K562 (cell line): Measurements from ENCODE around the gene SH3BP5. TPM values are rescaled to one million over a fixed set of nuclear protein-coding genes. Genes with fewer than 3 reads are reported as not detected.

Experiments
- ATAC-seq: fragments of 200-7000 bp; cut with Tn5 transposase; 3 replicates; pipeline ENCODE4 v1.9.1; 2020; ENCODE audit warnings: moderate library complexity
- BruUV-seq: library from RNA; stranded (reverse); fragments of 400-500 nt; replicated peaks from 2 replicates; lab custom pipeline; 2021; lab: Mats Ljungman, UMichigan
- CTCF ChIA-PET: fragments of 300-600 bp; formaldehyde crosslinking; extraction: SDS; loops from one replicate; lab custom pipeline; 2021; ENCODE audit warnings: low intra/inter-chr PET ratio; lab: Yijun Ruan, JAX
- POLR2A ChIA-PET: fragments of 300-600, 350-650 bp; sonication (Branson Sonifier 250); formaldehyde crosslinking; extraction: SDS; loops from one replicate; lab custom pipeline; 2021; ENCODE audit warnings: antibody characterized with exemption, inconsistent platforms; lab: Yijun Ruan, JAX
- DNase-seq, 4 experiments: peaks; one replicate each; pipeline versions ENCODE4 v3.0.0 to v3.0.0-alpha.2; 2011 to 2018; ENCODE audit warnings: low spot score in 3 of 4, mixed read lengths in 3 of 4; ENCODE audit errors: extremely low read depth in 1 of 4
- FAIRE-seq: peaks from 2 replicates; lab custom pipeline; 2011; peaks lifted over from hg19 to GRCh38; lab: Jason Lieb, UNC
- H2AFZ ChIP-seq: 2 replicates; pipeline ENCODE4 v1.6.0; 2011; ENCODE audit warnings: low read depth, low read length, control low read depth, inconsistent platforms
- H3K27ac ChIP-seq: fragments of 200-600 bp; 3 replicates; pipeline ENCODE4 v1.8.0; 2011; ENCODE audit warnings: low read depth, mild to moderate bottlenecking, control low read depth, inconsistent platforms, low read length, moderate library complexity, mixed read lengths; ENCODE audit errors: extremely low read depth
- H3K27me3 ChIP-seq, 2 experiments: fragments of 300-600 bp in 1 of 2; 2 replicates in 1 of 2; 3 replicates in 1 of 2; pipeline versions ENCODE4 v1.6.0 to v1.8.0; 2011; ENCODE audit warnings: inconsistent platforms in 2 of 2, low read length in 2 of 2, mild to moderate bottlenecking in 1 of 2, mixed read lengths in 1 of 2, moderate library complexity in 1 of 2; ENCODE audit not compliant: control insufficient read depth in 2 of 2, insufficient read depth in 2 of 2
- H3K36me3 ChIP-seq: fragments of 300-600 bp; 3 replicates; pipeline ENCODE4 v1.8.0; 2011; ENCODE audit warnings: mild to moderate bottlenecking, low read length, inconsistent platforms; ENCODE audit not compliant: control insufficient read depth, insufficient read depth
- H3K4me1 ChIP-seq, 2 experiments: fragments of 200-600 bp in 1 of 2; replicated peaks in 1 of 2; 2 replicates in 1 of 2; 3 replicates in 1 of 2; pipeline versions ENCODE4 v1.5.1 to v1.8.0; 2011; ENCODE audit warnings: inconsistent platforms in 2 of 2, low read length in 2 of 2, mild to moderate bottlenecking in 1 of 2, mixed read lengths in 1 of 2, moderate library complexity in 1 of 2; ENCODE audit not compliant: control insufficient read depth in 2 of 2, insufficient read depth in 2 of 2
- H3K4me2 ChIP-seq: 2 replicates; pipeline ENCODE4 v1.6.1; 2011; ENCODE audit warnings: low read length, control low read depth, inconsistent platforms, mixed read lengths; ENCODE audit not compliant: insufficient read depth
- H3K4me3 ChIP-seq: fragments of 200-600 bp; sonication (generic), shearing (Covaris generic); 2 replicates; pipeline ENCODE4 v1.5.1; 2016; ENCODE audit warnings: control low read depth, inconsistent platforms
- H3K79me2 ChIP-seq: fragments of 200-600 bp; 3 replicates; pipeline ENCODE4 v1.8.0; 2011; ENCODE audit warnings: low read length, inconsistent platforms; ENCODE audit not compliant: control insufficient read depth, insufficient read depth
- H3K9ac ChIP-seq, 2 experiments: 2 replicates each; pipeline versions ENCODE4 v1.6.0 to v1.6.1; 2011; ENCODE audit warnings: low read depth in 2 of 2, low read length in 2 of 2, control low read depth in 1 of 2, inconsistent platforms in 1 of 2, mild to moderate bottlenecking in 1 of 2, mixed read lengths in 1 of 2; ENCODE audit not compliant: insufficient read depth in 1 of 2
- H3K9me1 ChIP-seq: one replicate; pipeline ENCODE4 v1.6.0; 2011; ENCODE audit warnings: inconsistent platforms, mild to moderate bottlenecking, low read length, moderate library complexity; ENCODE audit not compliant: control insufficient read depth, insufficient read depth
- H3K9me3 ChIP-seq: replicated peaks from 2 replicates; pipeline ENCODE4 v1.5.1; 2011; ENCODE audit warnings: low read depth, low read length, inconsistent platforms; ENCODE audit not compliant: control insufficient read depth, insufficient read depth
- H4K20me1 ChIP-seq: replicated peaks from 2 replicates; pipeline ENCODE4 v1.6.1; 2011; ENCODE audit warnings: low read length, inconsistent platforms, mixed read lengths; ENCODE audit not compliant: control insufficient read depth, insufficient read depth
- CBFA2T3 ChIP-seq: fragments of 450-650 bp; IDR thresholded peaks from 2 replicates; pipeline ENCODE4 v1.6.1; 2017
- DMBX1 ChIP-seq: fragments of 250-450 bp; sonication (Bioruptor Pico); IDR thresholded peaks from 2 replicates; pipeline ENCODE4 v1.8.0; 2022; ENCODE audit warnings: inconsistent platforms, mild to moderate bottlenecking, moderate library complexity, borderline replicate concordance
- EP300 ChIP-seq: IDR thresholded peaks from 2 replicates; pipeline ENCODE4 v1.6.1; 2012; ENCODE audit warnings: low read length, improper control_type of control experiment
- L3MBTL2 ChIP-seq: fragments of 450-650 bp; IDR thresholded peaks from 2 replicates; pipeline ENCODE4 v1.6.1; 2016; ENCODE audit warnings: mild to moderate bottlenecking, moderate library complexity
- MAFG ChIP-seq: fragments of 450-650 bp; conservative IDR thresholded peaks from 2 replicates; pipeline ENCODE4 v1.6.1; 2016; ENCODE audit warnings: missing genetic modification characterization, missing compliant biosample characterization
- OTX1 ChIP-seq: fragments of 450-650 bp; formaldehyde crosslinking; IDR thresholded peaks from 2 replicates; pipeline ENCODE4 v1.4.0; 2022; ENCODE audit warnings: mild to moderate bottlenecking
- SIN3B ChIP-seq: fragments of 450-650 bp; IDR thresholded peaks from 2 replicates; pipeline ENCODE4 v1.6.1; 2017; ENCODE audit warnings: low read depth, mild to moderate bottlenecking, moderate library complexity
- SREBF1 ChIP-seq: fragments of 150-350 bp; IDR thresholded peaks from 2 replicates; pipeline ENCODE4 v1.6.1; 2014; ENCODE audit warnings: antibody characterized with exemption, low read depth, low read length, borderline replicate concordance
- TCF7 ChIP-seq: sonication (generic); IDR thresholded peaks from 2 replicates; pipeline ENCODE4 v1.6.1; 2016; ENCODE audit warnings: antibody characterized with exemption, borderline replicate concordance
- ZBED1 ChIP-seq: IDR thresholded peaks from 2 replicates; pipeline ENCODE4 v1.6.1; 2014
- ZNF696 ChIP-seq: fragments of 250-450 bp; sonication (Bioruptor Pico); conservative IDR thresholded peaks from 2 replicates; pipeline ENCODE4 v1.4.0; 2020; ENCODE audit warnings: mild to moderate bottlenecking, moderate library complexity
- ZNF699 ChIP-seq: fragments of 250-450 bp; sonication (Bioruptor Pico); IDR thresholded peaks from 2 replicates; pipeline ENCODE4 v1.8.0; 2021; ENCODE audit warnings: mild to moderate bottlenecking, moderate library complexity; ENCODE audit not compliant: insufficient replicate concordance
- ZNF764 ChIP-seq: fragments of 250-450 bp; sonication (Bioruptor Pico); IDR thresholded peaks from 2 replicates; pipeline ENCODE4 v1.4.0; 2020; ENCODE audit warnings: low read depth, mild to moderate bottlenecking, moderate library complexity
- ZSCAN32 ChIP-seq: fragments of 450-650 bp; formaldehyde crosslinking; IDR thresholded peaks from 2 replicates; pipeline ENCODE4 v1.4.0; 2020; ENCODE audit warnings: mild to moderate bottlenecking, moderate library complexity
- WGBS: fragments of 100-300 bp; shearing (Covaris generic); methylation state at CpG from one replicate; pipeline ENCODE4 v1.1.6; 2016; ENCODE audit warnings: low coverage, mixed read lengths; ENCODE audit not compliant: insufficient coverage; ENCODE audit errors: missing lambda C conversion rate; 5-methylcytosine and 5-hydroxymethylcytosine counted together
- in situ Hi-C: fragments of 300-500 bp; cut with MboI; formaldehyde crosslinking; loops from 4 replicates; pipeline ENCODE4 v1.15.0; 2018; ENCODE audit warnings: inconsistent platforms, mixed read lengths
- intact Hi-C: fragments of 100-400 bp; cut with micrococcal nuclease; formaldehyde crosslinking; loops from 2 replicates; pipeline ENCODE4 v1.14.2; 2022
- polyA plus RNA-seq, 8 experiments: library from polyadenylated mRNA; depleted of rRNA in 4 of 8; stranded (reverse) in 5 of 8; unstranded in 3 of 8; fragments of >200 nt; fragmentation: Nextera tagmentation in 2 of 8; fragmentation: Illumina TruSeq in 1 of 8; extraction: Ambion mirVana in 2 of 8; extraction: Trizol in 1 of 8; gene quantifications; 2 replicates each; pipeline versions ENCODE4 v1.2.1 to v1.2.3, GENCODE V29; 2011 to 2014; ENCODE audit warnings: inconsistent platforms in 1 of 8, missing spikeins in 1 of 8
- total RNA-seq, 7 experiments: library from RNA; depleted of rRNA in 6 of 7; stranded (reverse); fragments of >200 nt in 6 of 7; fragmentation: Illumina TruSeq in 2 of 7; extraction: Trizol in 2 of 7; gene quantifications; 2 replicates each; pipeline versions ENCODE4 v1.2.1 to v1.2.3, GENCODE V29; 2011 to 2021; ENCODE audit warnings: low replicate concordance in 1 of 7
- TF ChIP-seq, protein P1 (sequence below), 2 experiments: fragments of 450-650 bp in 1 of 2; sonication (generic) in 1 of 2; formaldehyde crosslinking in 1 of 2; IDR thresholded peaks in 1 of 2; conservative IDR thresholded peaks in 1 of 2; 2 replicates each; pipeline versions ENCODE4 v1.6.1 to v1.8.1; 2016 to 2023; ENCODE audit warnings: mild to moderate bottlenecking in 2 of 2, moderate library complexity in 2 of 2, inconsistent platforms in 1 of 2, missing genetic modification reagents in 1 of 2
- TF ChIP-seq, protein P2 (sequence below): sonication (generic); formaldehyde crosslinking; IDR thresholded peaks from 2 replicates; pipeline ENCODE4 v1.8.0; 2022; ENCODE audit warnings: mild to moderate bottlenecking, missing genetic modification reagents
- TF ChIP-seq, protein P3 (sequence below): IDR thresholded peaks from 2 replicates; pipeline ENCODE4 v1.6.1; 2011; ENCODE audit not compliant: insufficient read length; ENCODE audit errors: extremely low read depth
- TF ChIP-seq, protein P4 (sequence below), 3 experiments: fragments of 200-800 bp in 1 of 3; sonication (Bioruptor generic) in 1 of 3; sonication (generic) in 1 of 3; formaldehyde crosslinking in 1 of 3; IDR thresholded peaks; 2 replicates each; pipeline versions ENCODE4 v1.6.1 to v1.8.0; 2016 to 2022; ENCODE audit warnings: mild to moderate bottlenecking in 2 of 3, missing compliant biosample characterization in 2 of 3, missing genetic modification characterization in 2 of 3, missing genetic modification reagents in 1 of 3

SH3BP5 gene
- total and polyA plus RNA-seq, 9 of the 15 experiments (the other 6 are each of a cell fraction or from before 2014, with no cell fraction given), result 2.9 to 29.0 (median 14.9) TPM

DNA sequence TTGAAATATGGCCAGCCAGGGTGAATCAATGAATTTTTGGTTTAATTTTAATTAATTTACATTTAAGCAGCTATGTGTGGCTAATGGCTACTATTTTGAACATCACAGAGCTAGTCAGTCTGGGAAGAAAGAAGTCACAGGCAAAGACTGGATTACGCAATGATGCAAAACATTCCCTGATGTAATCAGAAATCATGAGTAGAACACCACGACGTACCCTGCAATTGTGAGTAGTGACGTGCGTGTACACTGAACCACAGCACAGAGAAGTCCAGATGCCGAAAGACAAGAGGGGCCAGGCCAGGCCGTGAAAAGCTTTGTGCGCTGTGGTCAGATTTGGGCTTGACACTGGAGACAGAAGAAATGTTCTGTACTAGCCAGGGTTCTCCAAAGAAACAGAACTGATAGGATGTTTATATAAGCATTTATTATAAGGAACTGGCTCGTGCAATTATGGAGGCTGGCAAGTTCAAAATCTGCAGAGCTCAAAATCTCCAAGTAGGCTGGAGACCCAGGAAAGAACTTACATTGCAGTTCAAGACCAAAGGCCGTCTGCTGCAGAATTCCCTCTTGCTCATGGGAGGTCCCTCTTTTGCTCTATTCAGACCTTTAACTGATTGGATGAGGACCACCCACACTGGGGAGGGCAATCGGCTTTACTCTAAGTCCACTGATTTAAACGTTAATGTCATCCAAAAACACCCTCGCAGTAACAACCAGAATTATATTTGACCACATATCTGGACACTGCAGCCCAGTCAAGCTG is 44.6 kb downstream of the SH3BP5 start (continued):
- TF ChIP-seq, protein P1, sequence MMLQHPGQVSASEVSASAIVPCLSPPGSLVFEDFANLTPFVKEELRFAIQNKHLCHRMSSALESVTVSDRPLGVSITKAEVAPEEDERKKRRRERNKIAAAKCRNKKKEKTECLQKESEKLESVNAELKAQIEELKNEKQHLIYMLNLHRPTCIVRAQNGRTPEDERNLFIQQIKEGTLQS (IDR thresholded peaks at IDR 0.05), result peak; percentile 87
- TF ChIP-seq, protein P1 (CRISPR knock-in tag; conservative IDR thresholded peaks at IDR 0.05), result no peak
- TF ChIP-seq L3MBTL2 (peak; percentile 52), DMBX1 (0 out of 2 replicates have a peak, but pooled peaks have one; percentile 60), SREBF1 (no peak), EP300 (peak; percentile 29; the same call in 1 of the 2 replicates)

DNA sequence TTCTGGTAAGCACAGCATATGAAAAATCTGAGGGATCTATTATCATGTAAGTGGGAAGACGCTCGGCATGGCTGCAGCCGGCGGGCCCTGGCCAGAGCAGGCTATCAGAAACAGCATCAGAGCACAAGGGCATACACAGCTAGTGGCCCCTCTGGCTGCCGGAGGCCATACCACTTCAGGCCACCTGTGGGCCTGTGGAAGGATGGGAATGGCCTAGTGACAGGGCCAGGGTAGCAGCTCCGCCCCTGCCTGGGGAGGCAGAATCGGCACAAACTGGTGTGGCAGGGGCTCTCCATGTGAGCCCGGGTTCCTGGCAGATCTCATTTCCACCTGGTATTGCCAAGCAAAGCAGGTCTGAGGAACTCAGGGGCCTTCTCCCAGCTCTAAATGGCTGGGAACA is 46.4 kb downstream of the SH3BP5 start:
- FAIRE-seq (no peak), DNase-seq (no peak), ATAC-seq (peak; percentile 55; the same call in 2 of the 3 replicates)
- Histone ChIP-seq H3K4me2 (no peak overlapping the region), H3K4me3 (no peak overlapping the region), H3K4me1 (peaks cover 7 to 16% of the 10 kb centered on the region in 2 experiments; a peak in 4 of 5 replicates), H4K20me1 (no peaks in the 10 kb centered on the region), H3K79me2 (no peaks in the 10 kb centered on the region), H3K9me3 (no peaks in the 10 kb centered on the region), H3K36me3 (no peaks in the 10 kb centered on the region), H3K27ac (no peak overlapping the region), H3K9ac (peak overlapping the region in 1 of 2 experiments; percentile 23; a peak in 2 of 4 replicates), H2AFZ (no peak overlapping the region), H3K27me3 (no peaks in the 10 kb centered on the region), H3K9me1 (no peaks in the 10 kb centered on the region)
- intact Hi-C loops, result no loop called here
- 92% methylated on average over 8 of the region's 8 CpGs for WGBS
- POLR2A ChIA-PET, result interaction anchor here (2.2 kb wide), 1 partner anchor 12 kb away, joined by 6 read pairs; no protein-coding TSS in a partner anchor
- in situ Hi-C loops, result no loop called here
- CTCF ChIA-PET, result no interaction called here
- BruUV-seq, result no TSS peak
- TF ChIP-seq, protein P2, sequence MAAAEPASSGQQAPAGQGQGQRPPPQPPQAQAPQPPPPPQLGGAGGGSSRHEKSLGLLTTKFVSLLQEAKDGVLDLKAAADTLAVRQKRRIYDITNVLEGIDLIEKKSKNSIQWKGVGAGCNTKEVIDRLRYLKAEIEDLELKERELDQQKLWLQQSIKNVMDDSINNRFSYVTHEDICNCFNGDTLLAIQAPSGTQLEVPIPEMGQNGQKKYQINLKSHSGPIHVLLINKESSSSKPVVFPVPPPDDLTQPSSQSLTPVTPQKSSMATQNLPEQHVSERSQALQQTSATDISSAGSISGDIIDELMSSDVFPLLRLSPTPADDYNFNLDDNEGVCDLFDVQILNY (CRISPR knock-in tag), result no peak
- TF ChIP-seq SIN3B (no peak), ZSCAN32 (CRISPR knock-in tag) (no peak), CBFA2T3 (no peak), ZNF699 (CRISPR knock-in tag) (no peak), ZNF764 (CRISPR knock-in tag) (no peak), OTX1 (CRISPR knock-in tag) (no peak), MAFG (tag) (no peak), ZNF696 (CRISPR knock-in tag) (no peak), TCF7 (no peak), ZBED1 (no peak)
- TF ChIP-seq, protein P3, sequence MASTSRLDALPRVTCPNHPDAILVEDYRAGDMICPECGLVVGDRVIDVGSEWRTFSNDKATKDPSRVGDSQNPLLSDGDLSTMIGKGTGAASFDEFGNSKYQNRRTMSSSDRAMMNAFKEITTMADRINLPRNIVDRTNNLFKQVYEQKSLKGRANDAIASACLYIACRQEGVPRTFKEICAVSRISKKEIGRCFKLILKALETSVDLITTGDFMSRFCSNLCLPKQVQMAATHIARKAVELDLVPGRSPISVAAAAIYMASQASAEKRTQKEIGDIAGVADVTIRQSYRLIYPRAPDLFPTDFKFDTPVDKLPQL, result no peak
- TF ChIP-seq, protein P4, sequence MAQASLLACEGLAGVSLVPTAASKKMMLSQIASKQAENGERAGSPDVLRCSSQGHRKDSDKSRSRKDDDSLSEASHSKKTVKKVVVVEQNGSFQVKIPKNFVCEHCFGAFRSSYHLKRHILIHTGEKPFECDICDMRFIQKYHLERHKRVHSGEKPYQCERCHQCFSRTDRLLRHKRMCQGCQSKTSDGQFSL (CRISPR knock-in tag; IDR thresholded peaks at IDR 0.05), result no peak
- TF ChIP-seq, protein P4 (tag; IDR thresholded peaks at IDR 0.05), result no peak
